ENCODE measurements around the gene HOTAIR. TPM values are rescaled to one million over a fixed set of nuclear protein-coding genes. Genes with fewer than 3 reads are reported as not detected.

Gene HOTAIR
- total RNA-seq, 2 experiments from 2014 or later: not detected

DNA sequence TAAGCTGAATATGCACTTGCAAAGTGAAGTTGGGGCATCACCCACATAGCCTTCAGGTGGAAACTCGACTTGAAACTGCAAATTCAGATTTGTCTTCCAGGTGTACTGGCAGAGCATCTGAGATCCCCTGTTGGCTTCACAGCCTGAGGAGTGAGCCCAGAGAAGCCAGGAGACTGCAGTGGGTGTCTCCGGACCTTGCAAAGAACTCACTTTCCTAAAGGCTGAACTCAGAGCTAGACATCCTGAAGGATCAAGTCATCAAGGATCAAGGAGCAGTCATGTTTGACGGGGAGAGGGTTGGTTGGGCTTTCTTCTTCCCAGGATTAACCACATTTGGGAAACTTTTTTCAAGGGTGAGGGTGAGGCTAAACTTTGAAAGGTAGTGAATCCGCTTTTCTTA, 45.2 kb downstream of the HOTAIR start:
- ATAC-seq: no peak
- Mint-ChIP-seq H3K27ac (no peak overlapping the region), H3K4me1 (ENCODE audit: low read depth) (no peaks in the 10 kb centered on the region), H3K9me3 (ENCODE audit: insufficient read depth) (no peaks in the 10 kb centered on the region), H3K27me3 (ENCODE audit: low read depth) (peaks cover 86% of the 10 kb centered on the region), H3K4me3 (no peak overlapping the region), H3K36me3 (ENCODE audit: low read depth) (no peaks in the 10 kb centered on the region)
- DNase-seq: no peak
- CTCF ChIA-PET: no interaction called here
- POLR2A ChIA-PET: no interaction called here

DNA sequence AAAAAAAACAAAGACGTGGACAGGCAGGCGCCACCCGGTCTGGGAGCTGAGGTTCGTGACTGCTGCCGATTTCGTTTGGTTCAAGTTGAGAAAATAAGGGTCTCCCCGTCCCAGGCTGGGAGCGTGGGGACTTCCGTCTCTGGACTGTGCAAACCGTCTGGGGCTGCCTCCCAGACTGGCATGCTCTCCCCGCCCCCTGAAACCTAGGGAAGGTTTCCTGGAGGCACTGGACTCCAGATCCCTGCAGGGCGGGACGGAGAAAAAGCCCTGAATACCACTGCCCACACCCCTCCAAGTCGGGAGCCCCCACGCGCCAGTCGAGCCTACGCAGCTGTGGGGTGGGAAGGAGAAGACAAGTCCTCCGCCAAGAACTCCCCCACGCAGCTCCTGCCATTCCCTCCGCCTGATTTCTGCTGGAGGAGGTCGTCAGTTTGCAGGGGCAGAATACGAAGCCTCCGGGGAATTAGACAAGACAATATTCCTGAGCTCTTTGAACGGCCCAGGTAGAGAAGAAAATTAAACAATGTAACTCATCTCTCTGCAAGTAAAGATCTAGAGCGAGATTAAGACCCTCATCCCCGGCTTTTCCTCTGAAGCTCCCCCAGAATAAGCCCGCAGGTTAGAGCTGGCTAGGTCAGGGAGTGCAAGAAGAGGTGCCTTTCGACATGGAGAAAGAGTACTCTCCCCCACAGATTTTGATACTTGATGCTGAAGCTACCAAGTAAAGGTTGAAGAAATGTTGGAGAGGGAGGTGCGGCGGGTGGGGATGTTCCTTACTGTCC, 46.5 kb downstream of the HOTAIR start:
- CTCF ChIA-PET: interaction anchor here (1.1 kb wide), 1 partner anchor 273 kb away, joined by 3 read pairs; no protein-coding TSS in a partner anchor
- no peak overlapping the region for H3K4me3 Mint-ChIP-seq
- no peaks in the 10 kb centered on the region for H3K9me3 Mint-ChIP-seq (ENCODE audit: insufficient read depth)
- no peaks in the 10 kb centered on the region for H3K4me1 Mint-ChIP-seq (ENCODE audit: low read depth)
- H3K27ac Mint-ChIP-seq: no peak overlapping the region
- peaks cover 83% of the 10 kb centered on the region for H3K27me3 Mint-ChIP-seq (ENCODE audit: low read depth)
- H3K36me3 Mint-ChIP-seq (ENCODE audit: low read depth): no peaks in the 10 kb centered on the region
- DNase-seq: no peak
- ATAC-seq: no peak
- POLR2A ChIA-PET: no interaction called here

DNA sequence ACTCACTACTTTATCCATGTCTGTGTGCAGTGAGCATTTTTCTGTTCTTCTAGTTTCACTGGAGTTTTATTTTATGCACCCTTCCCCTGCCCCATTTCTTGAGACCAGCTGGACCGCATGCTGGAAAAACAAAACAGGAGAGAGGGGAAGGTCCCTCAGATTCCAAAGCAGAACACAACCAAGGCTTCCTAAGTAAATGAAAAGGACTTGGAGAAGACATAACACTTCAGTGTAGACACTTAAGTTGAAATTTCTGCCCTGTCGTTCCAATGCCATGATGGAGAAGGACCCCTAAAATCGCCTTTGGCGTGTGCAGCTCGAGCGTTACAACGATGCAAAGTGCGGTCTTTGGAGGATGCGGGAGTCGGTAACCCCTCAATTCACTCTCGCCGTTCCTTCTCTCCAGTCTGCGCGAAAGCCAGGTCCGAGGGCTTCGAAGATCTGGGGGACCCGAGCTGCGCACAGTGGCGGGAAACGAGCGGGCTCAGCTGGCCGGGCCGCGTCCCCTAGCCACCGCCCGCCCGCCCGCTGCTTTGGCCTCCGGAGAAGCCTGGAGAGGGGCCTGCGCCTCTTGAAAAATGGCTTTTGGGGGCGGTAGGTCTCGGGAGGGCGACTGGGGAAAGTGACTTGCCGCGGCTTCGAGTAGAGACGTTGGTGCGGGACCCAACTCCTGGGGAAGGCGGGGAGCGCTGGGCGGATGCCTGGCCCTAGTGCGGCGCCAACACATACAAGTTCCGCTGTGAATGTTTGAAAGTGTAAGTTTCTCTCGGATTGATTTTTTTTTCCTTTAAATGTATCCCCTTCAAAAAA, 47.3 kb downstream of the HOTAIR start:
- DNase-seq: no peak
- Mint-ChIP-seq H3K27ac (no peak overlapping the region), H3K27me3 (ENCODE audit: low read depth) (peaks cover 83% of the 10 kb centered on the region), H3K36me3 (ENCODE audit: low read depth) (no peaks in the 10 kb centered on the region), H3K4me1 (ENCODE audit: low read depth) (no peaks in the 10 kb centered on the region), H3K9me3 (ENCODE audit: insufficient read depth) (no peaks in the 10 kb centered on the region), H3K4me3 (no peak overlapping the region)
- ChIA-PET POLR2A (no interaction called here), CTCF (no interaction called here)
- no peak for ATAC-seq

- H3K27me3 Mint-ChIP-seq (ENCODE audit: low read depth): peaks cover 86% of the 10 kb centered on the region
- POLR2A ChIA-PET: no interaction called here
- ATAC-seq (no peak), DNase-seq (no peak)
- no peaks in the 10 kb centered on the region for H3K36me3 Mint-ChIP-seq (ENCODE audit: low read depth)
- H3K4me3 Mint-ChIP-seq: no peak overlapping the region
- H3K27ac Mint-ChIP-seq: no peak overlapping the region
- CTCF ChIA-PET: no interaction called here
- no peaks in the 10 kb centered on the region for H3K9me3 Mint-ChIP-seq (ENCODE audit: insufficient read depth)
- no peaks in the 10 kb centered on the region for H3K4me1 Mint-ChIP-seq (ENCODE audit: low read depth)
Observed at GRCh38 chr12:53924521-53925405, 50.0 kb downstream of the HOTAIR start.

- DNase-seq (no peak), ATAC-seq (no peak)
- no peak overlapping the region for H3K4me3 Mint-ChIP-seq
- CTCF ChIA-PET: no interaction called here
- POLR2A ChIA-PET: no interaction called here
- no peaks in the 10 kb centered on the region for H3K36me3 Mint-ChIP-seq (ENCODE audit: low read depth)
- H3K27ac Mint-ChIP-seq: no peak overlapping the region
- H3K4me1 Mint-ChIP-seq (ENCODE audit: low read depth): no peaks in the 10 kb centered on the region
- no peaks in the 10 kb centered on the region for H3K9me3 Mint-ChIP-seq (ENCODE audit: insufficient read depth)
- H3K27me3 Mint-ChIP-seq (ENCODE audit: low read depth): peaks cover 60% of the 10 kb centered on the region
Observed at GRCh38 chr12:53916788-53917655, 57.7 kb downstream of the HOTAIR start.

Small RNA genes lying within 50 kb of the gene (microRNA-seq; reads per million reads assigned to microRNA genes)
- 6.9 reads per million, percentile 13 among the genes with 10 or more reads in this experiment for gene MIR196A2

Other genes with a start within 250 kb of the HOTAIR start
- gene CALCOCO1, start 247.5 kb downstream of the HOTAIR start, total RNA-seq: 10 to 100 TPM; 23.8 to 27.9 TPM
- gene CISTR, start 223.0 kb downstream of the HOTAIR start, total RNA-seq: not detected
- gene HOXC13, start 36.1 kb downstream of the HOTAIR start, total RNA-seq: not detected
- gene HOXC12, start 20.1 kb downstream of the HOTAIR start, total RNA-seq: not detected
- not detected for gene HOXC11, start 1.8 kb downstream of the HOTAIR start, total RNA-seq
- gene HOXC10, start 10.2 kb upstream of the HOTAIR start, total RNA-seq: not detected
- not detected for gene HOXC9, start 25.2 kb upstream of the HOTAIR start, total RNA-seq
- gene HOXC8, start 34.0 kb upstream of the HOTAIR start, total RNA-seq: not detected
- not detected for gene HOXC6, start 53.5 kb upstream of the HOTAIR start, total RNA-seq
- gene HOXC5, start 58.1 kb upstream of the HOTAIR start, total RNA-seq: not detected
- 1 to 10 TPM; 1.1 to 1.3 TPM for gene HOXC4, start 78.9 kb upstream of the HOTAIR start, total RNA-seq
- 10 to 100 TPM; 21.5 to 22.8 TPM for gene SMUG1, start 214.0 kb upstream of the HOTAIR start, total RNA-seq